ENCODE data around the gene TTC21A.

GRCh38 chr3:39178553-39178952 lies 71.1 kb downstream of the TTC21A start:
- TF ChIP-seq POLR2AphosphoS5 (IDR thresholded peaks at IDR 0.05; ENCODE audit: low read depth, low read length) (no peak), CTCF (IDR thresholded peaks at IDR 0.05) (no peak), TCF7L2 (IDR thresholded peaks at IDR 0.05; ENCODE audit: low read depth, low read length) (no peak)

Measured in Panc1 (cell line).